Neural cell (in vitro differentiated cells): ENCODE results near the gene VEGFD. TPM values are rescaled to one million over a fixed set of nuclear protein-coding genes. Genes with fewer than 3 reads are reported as not detected.

Experiments used
- H2AFZ ChIP-seq: fragments of 200-600, 300-800 bp; sonication (generic), shearing (Covaris generic); 2 replicates; pipeline ENCODE4 v1.6.0; 2014; ENCODE audit warnings: low read depth, mild to moderate bottlenecking, antibody characterized with exemption, low read length, moderate library complexity
- H3F3A ChIP-seq: fragments of 200-600 bp; shearing (Covaris generic); 2 replicates; pipeline ENCODE4 v1.6.1; 2016; ENCODE audit warnings: mild to moderate bottlenecking, moderate library complexity, mixed read lengths, antibody characterized with exemption, low read length; ENCODE audit not compliant: insufficient read depth, poor library complexity, severe bottlenecking
- H3K27ac ChIP-seq: fragments of 200-600, 300-800 bp; sonication (generic), shearing (Covaris generic); 2 replicates; pipeline ENCODE4 v1.5.1; 2014; ENCODE audit warnings: mild to moderate bottlenecking, low read length, moderate library complexity
- H3K27me3 ChIP-seq: fragments of 300-800, 200-600 bp; sonication (generic), shearing (Covaris generic); 2 replicates; pipeline ENCODE4 v1.6.0; 2014; ENCODE audit warnings: mild to moderate bottlenecking, low read depth, low read length, moderate library complexity; ENCODE audit not compliant: insufficient read depth
- H3K36me3 ChIP-seq: fragments of 300-800, 200-600 bp; sonication (generic), shearing (Covaris generic); 2 replicates; pipeline ENCODE4 v1.5.1; 2014; ENCODE audit warnings: mild to moderate bottlenecking, antibody characterized with exemption, low read length, moderate library complexity; ENCODE audit not compliant: insufficient read depth
- H3K4me2 ChIP-seq: fragments of 300-800, 200-600 bp; sonication (generic), shearing (Covaris generic); 2 replicates; pipeline ENCODE4 v1.6.0; 2014; ENCODE audit warnings: mild to moderate bottlenecking, low read length
- H3K4me3 ChIP-seq: fragments of 300-800, 200-600 bp; sonication (generic), shearing (Covaris generic); 2 replicates; pipeline ENCODE4 v1.5.1; 2014; ENCODE audit warnings: mild to moderate bottlenecking, low read length, moderate library complexity
- H3K79me2 ChIP-seq: fragments of 200-600 bp; shearing (Covaris generic); replicated peaks from 2 replicates; pipeline ENCODE4 v1.6.0; 2014; ENCODE audit warnings: mild to moderate bottlenecking, low read length, moderate library complexity; ENCODE audit not compliant: insufficient read depth
- H3K9ac ChIP-seq: fragments of 300-800, 200-600 bp; sonication (generic), shearing (Covaris generic); 2 replicates; pipeline ENCODE4 v1.6.1; 2016; ENCODE audit warnings: mild to moderate bottlenecking, low read length, mixed read lengths
- H3K9me2 ChIP-seq: fragments of 200-600 bp; shearing (Covaris generic); 2 replicates; pipeline ENCODE4 v1.6.1; 2016; ENCODE audit warnings: mild to moderate bottlenecking, low read length, mixed read lengths; ENCODE audit not compliant: insufficient read depth
- H3K9me3 ChIP-seq: fragments of 200-600, 300-800 bp; sonication (generic), shearing (Covaris generic); 2 replicates; pipeline ENCODE4 v1.6.1; 2016; ENCODE audit warnings: mild to moderate bottlenecking, mixed run types, low read length, moderate library complexity, mixed read lengths
- H4K20me1 ChIP-seq: fragments of 200-600 bp; shearing (Covaris generic); 2 replicates; pipeline ENCODE4 v1.6.1; 2016; ENCODE audit warnings: mild to moderate bottlenecking, mixed run types; ENCODE audit not compliant: insufficient read depth
- EP300 ChIP-seq: fragments of 450-650 bp; conservative IDR thresholded peaks from 2 replicates; pipeline ENCODE4 v1.6.1; 2014; ENCODE audit warnings: antibody characterized with exemption, mild to moderate bottlenecking, moderate library complexity; ENCODE audit not compliant: poor library complexity, severe bottlenecking
- EZH2 ChIP-seq: fragments of 200-600, 300-800 bp; shearing (Covaris generic), sonication (generic); IDR thresholded peaks from 2 replicates; pipeline ENCODE4 v1.6.1; 2014; ENCODE audit warnings: antibody characterized with exemption, low read length, borderline replicate concordance, mild to moderate bottlenecking; ENCODE audit not compliant: insufficient read depth, poor library complexity, severe bottlenecking
- MXI1 ChIP-seq: fragments of 450-650 bp; conservative IDR thresholded peaks from 2 replicates; pipeline ENCODE4 v1.6.1; 2014; ENCODE audit warnings: antibody characterized with exemption, mild to moderate bottlenecking; ENCODE audit not compliant: poor library complexity, severe bottlenecking
- POLR2AphosphoS5 ChIP-seq: IDR thresholded peaks from 2 replicates; pipeline ENCODE4 v1.6.1; 2012
- RAD21 ChIP-seq: fragments of 450-650 bp; conservative IDR thresholded peaks from 2 replicates; pipeline ENCODE4 v1.6.1; 2014; ENCODE audit warnings: antibody characterized with exemption, mild to moderate bottlenecking, moderate library complexity
- SMC3 ChIP-seq: fragments of 450-650 bp; conservative IDR thresholded peaks from 2 replicates; pipeline ENCODE4 v1.6.1; 2014; ENCODE audit warnings: antibody characterized with exemption, mild to moderate bottlenecking, moderate library complexity; ENCODE audit not compliant: poor library complexity
- TAF1 ChIP-seq: IDR thresholded peaks from 2 replicates; pipeline ENCODE4 v1.6.1; 2012; ENCODE audit warnings: low read depth
- polyA plus RNA-seq: library from polyadenylated mRNA; depleted of rRNA; stranded (reverse); fragments of >200 nt; gene quantifications from 2 replicates; pipeline ENCODE4 v1.2.3, GENCODE V29; 2014
- TF ChIP-seq, protein P1 (sequence below): IDR thresholded peaks from 2 replicates; pipeline ENCODE4 v1.6.1; 2012; ENCODE audit warnings: borderline replicate concordance
- TF ChIP-seq, protein P2 (sequence below): fragments of 450-650 bp; IDR thresholded peaks from 2 replicates; pipeline ENCODE4 v1.5.1; 2014; ENCODE audit warnings: antibody characterized with exemption, mild to moderate bottlenecking, moderate library complexity; ENCODE audit not compliant: poor library complexity, severe bottlenecking

VEGFD gene
- polyA plus RNA-seq, 1 donor from 2014 or later, result not detected

DNA sequence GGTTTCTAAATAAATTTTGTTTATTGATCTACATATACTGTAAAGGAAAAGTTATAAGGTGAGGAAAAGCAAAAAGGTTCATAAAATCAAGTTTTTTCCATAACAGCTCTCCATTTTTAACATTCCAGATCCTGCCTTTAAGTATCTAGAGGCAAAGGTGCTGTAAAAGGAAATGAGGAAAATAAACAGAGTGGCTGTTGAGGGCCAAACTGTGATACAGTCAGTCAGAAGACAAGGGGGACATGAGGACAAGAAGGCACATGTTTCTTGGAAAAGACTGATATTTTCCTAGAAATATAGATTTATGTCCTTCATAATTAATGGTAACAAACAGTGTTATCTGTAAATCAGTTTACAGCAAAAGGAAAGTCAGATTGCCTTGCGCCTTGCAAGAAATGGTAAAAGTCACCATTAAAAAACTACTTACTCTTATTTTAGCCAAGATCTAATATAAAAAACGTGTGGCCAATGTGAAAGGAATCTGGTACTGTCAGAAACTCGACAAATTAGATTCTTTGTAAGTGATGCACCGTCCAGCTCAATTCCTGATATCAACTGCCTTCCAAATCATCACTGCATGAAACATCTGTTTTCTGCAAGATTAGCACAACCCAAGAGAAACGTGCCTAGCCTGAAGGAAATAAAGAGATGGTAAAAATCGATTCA, 34.0 kb upstream of the VEGFD start:
- TF ChIP-seq EP300, result no peak
- no peak for TF ChIP-seq TAF1
- TF ChIP-seq EZH2, result no peak
- no peak for TF ChIP-seq MXI1
- TF ChIP-seq, protein P1, sequence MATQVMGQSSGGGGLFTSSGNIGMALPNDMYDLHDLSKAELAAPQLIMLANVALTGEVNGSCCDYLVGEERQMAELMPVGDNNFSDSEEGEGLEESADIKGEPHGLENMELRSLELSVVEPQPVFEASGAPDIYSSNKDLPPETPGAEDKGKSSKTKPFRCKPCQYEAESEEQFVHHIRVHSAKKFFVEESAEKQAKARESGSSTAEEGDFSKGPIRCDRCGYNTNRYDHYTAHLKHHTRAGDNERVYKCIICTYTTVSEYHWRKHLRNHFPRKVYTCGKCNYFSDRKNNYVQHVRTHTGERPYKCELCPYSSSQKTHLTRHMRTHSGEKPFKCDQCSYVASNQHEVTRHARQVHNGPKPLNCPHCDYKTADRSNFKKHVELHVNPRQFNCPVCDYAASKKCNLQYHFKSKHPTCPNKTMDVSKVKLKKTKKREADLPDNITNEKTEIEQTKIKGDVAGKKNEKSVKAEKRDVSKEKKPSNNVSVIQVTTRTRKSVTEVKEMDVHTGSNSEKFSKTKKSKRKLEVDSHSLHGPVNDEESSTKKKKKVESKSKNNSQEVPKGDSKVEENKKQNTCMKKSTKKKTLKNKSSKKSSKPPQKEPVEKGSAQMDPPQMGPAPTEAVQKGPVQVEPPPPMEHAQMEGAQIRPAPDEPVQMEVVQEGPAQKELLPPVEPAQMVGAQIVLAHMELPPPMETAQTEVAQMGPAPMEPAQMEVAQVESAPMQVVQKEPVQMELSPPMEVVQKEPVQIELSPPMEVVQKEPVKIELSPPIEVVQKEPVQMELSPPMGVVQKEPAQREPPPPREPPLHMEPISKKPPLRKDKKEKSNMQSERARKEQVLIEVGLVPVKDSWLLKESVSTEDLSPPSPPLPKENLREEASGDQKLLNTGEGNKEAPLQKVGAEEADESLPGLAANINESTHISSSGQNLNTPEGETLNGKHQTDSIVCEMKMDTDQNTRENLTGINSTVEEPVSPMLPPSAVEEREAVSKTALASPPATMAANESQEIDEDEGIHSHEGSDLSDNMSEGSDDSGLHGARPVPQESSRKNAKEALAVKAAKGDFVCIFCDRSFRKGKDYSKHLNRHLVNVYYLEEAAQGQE, result no peak
- no peak for TF ChIP-seq POLR2AphosphoS5
- TF ChIP-seq RAD21, result no peak
- TF ChIP-seq SMC3, result no peak
- TF ChIP-seq, protein P2, sequence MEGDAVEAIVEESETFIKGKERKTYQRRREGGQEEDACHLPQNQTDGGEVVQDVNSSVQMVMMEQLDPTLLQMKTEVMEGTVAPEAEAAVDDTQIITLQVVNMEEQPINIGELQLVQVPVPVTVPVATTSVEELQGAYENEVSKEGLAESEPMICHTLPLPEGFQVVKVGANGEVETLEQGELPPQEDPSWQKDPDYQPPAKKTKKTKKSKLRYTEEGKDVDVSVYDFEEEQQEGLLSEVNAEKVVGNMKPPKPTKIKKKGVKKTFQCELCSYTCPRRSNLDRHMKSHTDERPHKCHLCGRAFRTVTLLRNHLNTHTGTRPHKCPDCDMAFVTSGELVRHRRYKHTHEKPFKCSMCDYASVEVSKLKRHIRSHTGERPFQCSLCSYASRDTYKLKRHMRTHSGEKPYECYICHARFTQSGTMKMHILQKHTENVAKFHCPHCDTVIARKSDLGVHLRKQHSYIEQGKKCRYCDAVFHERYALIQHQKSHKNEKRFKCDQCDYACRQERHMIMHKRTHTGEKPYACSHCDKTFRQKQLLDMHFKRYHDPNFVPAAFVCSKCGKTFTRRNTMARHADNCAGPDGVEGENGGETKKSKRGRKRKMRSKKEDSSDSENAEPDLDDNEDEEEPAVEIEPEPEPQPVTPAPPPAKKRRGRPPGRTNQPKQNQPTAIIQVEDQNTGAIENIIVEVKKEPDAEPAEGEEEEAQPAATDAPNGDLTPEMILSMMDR, result no peak
- H3K4me3 ChIP-seq, result no peak overlapping the region
- no peaks in the 10 kb centered on the region for H3K36me3 ChIP-seq
- no peak overlapping the region for H3K27ac ChIP-seq
- H3K9ac ChIP-seq, result no peak overlapping the region
- H3K9me2 ChIP-seq, result no peaks in the 10 kb centered on the region
- no peaks in the 10 kb centered on the region for H3K9me3 ChIP-seq
- no peaks in the 10 kb centered on the region for H3K27me3 ChIP-seq
- H3K4me2 ChIP-seq, result no peak overlapping the region
- no peaks in the 10 kb centered on the region for H4K20me1 ChIP-seq
- no peaks in the 10 kb centered on the region for H3K79me2 ChIP-seq
- H3F3A ChIP-seq, result no peaks in the 10 kb centered on the region
- no peak overlapping the region for H2AFZ ChIP-seq

DNA sequence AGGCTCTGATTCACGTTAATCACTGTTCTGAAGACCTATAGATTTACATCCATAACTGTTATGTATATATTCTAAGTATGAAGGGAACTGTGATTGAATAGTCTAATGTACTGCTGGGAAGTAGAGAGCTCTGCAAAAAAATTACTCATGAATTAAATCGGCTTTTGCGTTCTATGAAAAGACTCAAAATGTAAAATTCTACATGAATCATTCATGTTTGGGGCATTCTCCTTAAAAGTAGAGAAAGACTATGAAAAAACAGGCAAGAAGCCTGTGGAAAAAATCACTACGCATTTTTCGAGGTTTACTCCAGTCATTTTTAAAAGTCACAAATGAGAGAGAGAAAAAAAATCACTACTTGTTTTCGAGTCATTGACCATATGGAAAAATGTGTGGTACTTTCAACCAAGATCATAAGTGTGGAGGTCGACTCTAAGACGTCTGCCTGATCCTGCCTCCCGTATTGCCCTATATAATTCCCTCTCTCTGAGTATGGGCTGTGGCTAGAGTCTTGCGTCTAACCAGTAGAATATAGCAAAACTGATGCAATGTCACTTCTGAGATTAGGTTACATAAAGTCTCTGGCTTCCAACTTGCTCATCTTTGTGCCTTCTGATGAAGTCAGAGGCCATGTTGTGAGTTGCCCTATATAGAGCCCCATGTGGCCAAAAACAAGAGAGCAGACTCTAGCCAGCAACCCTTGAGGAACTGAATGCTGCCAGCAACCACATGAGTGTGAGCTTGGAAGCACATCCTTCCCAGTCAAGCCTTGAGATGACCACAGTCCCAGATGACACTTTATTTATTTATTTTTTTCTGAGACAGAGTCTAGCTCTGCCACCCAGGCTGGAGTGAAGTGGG, 32.1 kb upstream of the VEGFD start:
- TF ChIP-seq EP300, result no peak
- TF ChIP-seq TAF1, result no peak
- TF ChIP-seq, protein P2, result no peak
- no peak for TF ChIP-seq RAD21
- no peak for TF ChIP-seq MXI1
- TF ChIP-seq POLR2AphosphoS5, result no peak
- TF ChIP-seq EZH2, result no peak
- H2AFZ ChIP-seq, result no peak overlapping the region
- no peaks in the 10 kb centered on the region for H3K27me3 ChIP-seq

More for the DNA sequence above, 32.1 kb upstream of the VEGFD start:
- Histone ChIP-seq H3K79me2 (no peaks in the 10 kb centered on the region), H3K4me3 (no peak overlapping the region), H3K27ac (no peak overlapping the region), H3F3A (no peaks in the 10 kb centered on the region), H3K9ac (no peak overlapping the region), H4K20me1 (no peaks in the 10 kb centered on the region), H3K36me3 (no peaks in the 10 kb centered on the region), H3K9me2 (no peaks in the 10 kb centered on the region), H3K4me2 (no peak overlapping the region), H3K9me3 (no peaks in the 10 kb centered on the region)
